Epithelial cell of prostate (primary cell): ENCODE data around the gene KLK8.

Source experiments
- DNase-seq: peaks from one replicate; pipeline ENCODE4 v3.0.0-alpha.2; 2011; ENCODE audit warnings: low read depth, low spot score
- H3K27ac ChIP-seq: fragments of 450-650 bp; 2 replicates; pipeline ENCODE4 v1.5.1; 2017; ENCODE audit warnings: mild to moderate bottlenecking

Gene KLK8, protein sequence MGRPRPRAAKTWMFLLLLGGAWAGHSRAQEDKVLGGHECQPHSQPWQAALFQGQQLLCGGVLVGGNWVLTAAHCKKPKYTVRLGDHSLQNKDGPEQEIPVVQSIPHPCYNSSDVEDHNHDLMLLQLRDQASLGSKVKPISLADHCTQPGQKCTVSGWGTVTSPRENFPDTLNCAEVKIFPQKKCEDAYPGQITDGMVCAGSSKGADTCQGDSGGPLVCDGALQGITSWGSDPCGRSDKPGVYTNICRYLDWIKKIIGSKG

GRCh38 chr19:51001515-51001914, at the start of gene KLK8:
KLK8 (minus strand) TSS chr19:51001604; CDS start chr19:51001167, 437 bp downstream.
- H3K27ac ChIP-seq = peak within 1 kb of the TSS; percentile 64
- no peak for DNase-seq

DNA sequence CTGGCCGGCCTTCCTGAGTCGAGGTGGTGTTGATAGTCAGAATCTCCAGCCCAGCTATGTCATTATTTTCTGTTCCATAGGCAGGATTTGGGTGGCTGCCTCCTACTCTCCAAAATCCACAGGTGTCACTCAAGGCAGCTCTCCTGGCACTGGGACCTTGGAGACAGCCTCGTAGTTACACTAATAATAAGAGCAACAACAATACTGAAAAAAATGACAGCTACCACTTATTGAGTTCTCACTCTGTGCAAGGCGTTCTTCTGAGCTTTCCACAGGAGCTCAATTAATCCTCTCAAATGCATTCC, 45.6 kb upstream of the KLK8 start:
- H3K27ac ChIP-seq = no peak overlapping the region
- DNase-seq = no peak

DNA sequence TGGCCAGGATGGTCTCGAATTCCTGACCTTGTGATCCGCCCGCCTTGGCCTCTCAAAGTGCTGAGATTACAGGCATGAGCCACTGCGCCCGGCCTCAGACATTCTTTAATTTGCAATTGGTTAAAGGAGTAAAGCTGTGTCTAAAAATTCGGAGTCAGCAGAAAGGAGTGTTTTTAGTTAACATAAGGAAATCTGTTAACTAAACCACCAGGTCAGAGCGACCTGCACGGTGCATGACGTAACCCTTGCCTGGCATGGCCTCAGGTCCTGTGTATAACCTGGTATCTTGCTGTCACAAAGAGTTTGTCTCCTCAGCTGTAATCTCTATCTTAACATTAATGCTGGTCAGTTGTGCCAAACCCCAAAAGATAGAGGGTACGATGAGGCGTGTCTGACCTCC, 42.9 kb upstream of the KLK8 start:
- no peak for DNase-seq
- no peak overlapping the region for H3K27ac ChIP-seq

DNA sequence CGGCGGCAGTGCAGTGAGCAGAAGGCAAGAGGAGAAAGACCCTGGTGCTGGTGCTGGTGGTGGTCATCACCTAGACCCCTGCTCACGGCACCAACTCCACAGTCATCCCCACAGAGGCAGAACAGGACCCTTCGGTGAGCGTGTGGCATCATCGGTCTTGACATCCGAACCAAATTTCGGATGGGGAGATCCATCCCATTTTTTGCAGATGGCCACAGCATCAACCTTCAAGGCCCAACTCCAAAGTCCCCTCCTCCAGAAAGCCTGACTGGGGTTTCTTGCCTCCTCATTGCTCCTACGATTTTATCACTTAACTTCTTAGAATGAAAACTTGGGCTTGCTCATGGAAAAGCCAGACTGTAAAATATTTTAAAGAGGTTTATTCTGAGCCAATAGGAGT, 42.1 kb upstream of the KLK8 start:
- DNase-seq = no peak
- H3K27ac ChIP-seq = no peak overlapping the region

DNA sequence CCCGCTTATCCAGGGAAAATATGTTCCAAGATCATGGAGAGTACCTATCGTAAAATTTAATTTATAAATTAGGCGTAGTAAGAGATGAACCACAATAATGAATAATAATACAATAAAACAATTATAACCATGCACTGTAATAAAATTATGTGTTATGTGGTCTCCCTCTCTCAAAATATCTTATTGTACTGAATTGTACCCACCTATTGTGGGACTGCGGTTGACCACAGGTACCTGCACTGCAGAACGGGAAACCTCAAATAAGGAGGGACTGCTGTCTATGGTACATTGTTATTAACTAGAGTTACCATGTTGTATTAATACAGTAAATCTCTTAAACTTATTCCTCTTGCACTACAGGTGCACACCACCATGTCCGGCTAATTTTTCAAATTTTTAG, 38.7 kb upstream of the KLK8 start:
- H3K27ac ChIP-seq = no peak overlapping the region
- DNase-seq = no peak

- no peak for DNase-seq
- no peak overlapping the region for H3K27ac ChIP-seq
Measured at GRCh38 chr19:51036519-51036918, 35.1 kb upstream of the KLK8 start.

DNA sequence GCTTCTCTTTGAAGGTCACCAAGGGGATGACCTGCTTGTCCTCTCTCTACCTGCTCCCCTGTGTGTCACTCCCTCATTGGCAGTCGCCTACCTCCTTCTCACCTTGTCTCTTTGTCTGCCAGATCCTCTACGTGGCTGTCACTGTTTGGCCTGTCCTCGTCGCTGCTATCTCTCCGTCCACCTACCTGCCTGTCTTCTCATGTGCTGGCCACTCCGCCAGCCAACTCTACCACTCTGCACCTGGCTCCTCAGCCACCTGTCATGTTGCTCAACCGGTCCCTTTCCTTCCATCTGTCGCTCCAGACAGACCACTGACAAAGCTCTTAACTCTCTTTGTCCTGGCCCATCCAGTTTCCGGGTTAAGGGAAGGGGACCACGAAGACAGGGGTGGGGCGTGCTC, 33.3 kb upstream of the KLK8 start, which contains the start of gene KLK12:
TSS of gene KLK12 (minus strand) at position 299 of the 400 bp plus-strand sequence. CDS start 381 bp downstream, outside the sequence.
- DNase-seq = no peak

DNA sequence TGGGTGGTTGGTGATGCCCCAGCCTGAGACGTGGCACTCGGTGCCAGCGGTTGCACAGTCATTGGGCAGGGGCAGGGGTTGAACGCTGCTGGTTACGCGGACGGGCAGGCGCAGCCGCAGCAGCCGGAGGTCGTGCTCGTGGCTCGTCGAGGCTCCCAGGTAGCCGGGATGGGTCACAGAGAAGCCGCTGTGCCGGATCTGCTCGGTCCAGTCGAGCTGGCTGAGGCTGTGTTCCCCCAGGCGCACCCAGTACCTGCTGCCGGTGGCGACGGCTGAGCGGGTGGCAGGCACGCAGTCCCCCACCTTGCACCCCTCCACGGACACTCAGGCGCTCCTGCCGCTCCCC, 30.4 kb upstream of the KLK8 start:
- no peak for DNase-seq
- H3K27ac ChIP-seq = no peak overlapping the region

More for the DNA sequence above, 33.3 kb upstream of the KLK8 start, which contains the start of gene KLK12:
- H3K27ac ChIP-seq = peak within 1 kb of the TSS; percentile 41

DNA sequence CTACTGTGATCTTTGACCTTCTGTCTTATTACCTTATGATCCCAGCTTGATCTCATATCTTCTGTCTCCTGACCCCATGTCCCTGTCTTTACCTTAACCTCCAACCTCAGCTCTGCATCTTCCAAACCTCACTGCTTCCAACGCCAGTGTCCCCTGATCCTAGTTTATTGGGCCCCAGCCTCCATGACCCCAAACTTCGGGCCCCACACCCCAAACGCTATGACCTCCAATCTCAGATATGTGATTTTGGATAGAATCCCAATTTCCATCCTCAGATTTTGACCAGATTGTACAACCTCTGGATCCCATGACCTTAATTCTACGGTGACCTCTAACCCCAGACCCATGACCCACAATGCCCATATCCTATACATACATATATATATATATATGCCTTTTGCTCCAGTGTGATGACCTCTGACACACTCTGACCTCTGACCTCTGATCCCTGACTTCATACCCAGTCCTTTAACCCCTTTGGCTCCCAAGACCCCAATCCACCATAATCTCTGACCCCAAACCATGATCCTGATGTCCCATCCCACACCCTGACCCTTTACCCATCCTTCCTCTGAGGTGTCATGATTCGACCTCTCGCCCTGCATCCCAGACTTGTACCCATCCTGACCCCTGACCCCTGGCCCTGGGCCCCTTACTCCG, 29.9 kb upstream of the KLK8 start:
- DNase-seq = no peak
- no peak overlapping the region for H3K27ac ChIP-seq

GRCh38 chr19:51030631-51031030, 29.2 kb upstream of the KLK8 start:
- no peak overlapping the region for H3K27ac ChIP-seq
- no peak for DNase-seq

- DNase-seq = no peak
- H3K27ac ChIP-seq = no peak overlapping the region
Measured at GRCh38 chr19:51029718-51030117, 28.3 kb upstream of the KLK8 start.

DNA sequence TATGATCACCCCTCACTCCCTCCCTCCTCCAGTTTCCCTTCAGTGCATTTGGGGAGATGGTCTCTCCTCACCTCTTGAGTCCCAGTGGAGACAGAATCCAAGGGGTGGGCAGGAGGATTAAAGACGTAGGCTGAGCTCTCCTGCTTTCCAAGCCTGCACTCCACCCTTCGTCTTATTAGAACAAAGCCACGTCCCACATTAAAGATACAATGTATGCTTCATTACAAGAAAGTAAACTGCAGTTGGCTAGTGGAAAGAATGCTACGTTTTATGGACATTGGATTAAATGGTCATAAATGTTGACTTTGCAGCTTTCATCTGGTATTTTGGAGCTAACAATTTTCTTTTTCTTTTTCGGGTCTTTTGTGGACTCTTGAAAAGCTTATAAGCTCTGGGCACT, 26.5 kb upstream of the KLK8 start:
- no peak for DNase-seq
- H3K27ac ChIP-seq = peak overlapping the region; percentile 86

DNA sequence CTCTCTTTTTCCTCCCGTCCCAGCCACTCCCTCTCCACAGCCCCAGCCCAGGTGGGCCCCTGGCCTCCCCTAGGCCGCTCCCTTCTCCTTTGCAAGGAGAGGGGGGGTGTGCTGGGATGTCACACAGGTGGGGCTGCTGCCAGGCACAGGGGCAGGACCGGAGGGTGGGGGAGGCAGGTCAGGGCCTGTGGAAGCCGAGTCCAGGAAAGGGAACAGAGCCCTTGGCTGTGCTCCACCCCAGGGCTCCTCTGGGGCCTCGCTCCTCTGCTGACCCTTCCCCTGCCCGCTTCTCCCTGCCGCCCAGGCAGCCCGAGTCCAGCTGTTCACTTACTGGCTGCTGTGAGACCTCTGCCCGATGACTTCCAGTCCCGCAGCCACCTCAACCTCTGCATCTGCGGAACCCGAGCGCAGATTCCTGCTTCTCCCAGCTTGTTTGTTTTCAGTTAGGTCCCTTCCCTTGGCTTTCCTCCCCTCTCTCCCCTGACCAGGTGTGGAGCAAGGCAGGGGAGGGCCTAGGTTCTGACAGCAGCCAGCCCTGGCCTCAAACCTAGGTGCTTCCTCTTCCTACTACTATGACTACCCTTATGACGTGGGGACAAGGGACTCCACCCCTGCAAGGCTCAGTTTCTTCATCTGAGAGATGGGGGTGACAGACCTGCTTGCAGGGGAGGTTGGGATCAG, 25.9 kb upstream of the KLK8 start:
- DNase-seq = no peak
- H3K27ac ChIP-seq = peak overlapping the region; percentile 86

DNA sequence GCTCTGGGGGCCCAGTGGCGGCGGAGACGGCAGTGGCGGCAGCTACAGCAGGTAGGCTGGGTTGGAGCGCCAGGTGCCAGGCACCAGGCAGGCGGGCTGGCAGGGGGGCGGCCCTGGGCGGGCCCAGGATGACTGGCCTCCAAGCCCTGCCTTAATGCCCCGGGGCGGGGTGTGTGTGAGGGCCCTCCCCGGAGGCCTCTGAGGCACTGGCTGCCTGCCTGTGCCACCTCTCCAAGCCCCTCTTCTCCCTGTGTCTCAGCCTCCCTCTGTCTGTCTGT, 25.1 kb upstream of the KLK8 start, which contains the start of gene KLK11:
TSS of gene KLK11 (minus strand) at position 63 of the 278 bp plus-strand sequence. CDS start 985 bp downstream, outside the sequence.
- no peak for DNase-seq
- H3K27ac ChIP-seq = peak within 1 kb of the TSS; percentile 86

- no peak for DNase-seq
- peak overlapping the region; percentile 86 for H3K27ac ChIP-seq
Measured at GRCh38 chr19:51025809-51026553, 24.6 kb upstream of the KLK8 start.

DNA sequence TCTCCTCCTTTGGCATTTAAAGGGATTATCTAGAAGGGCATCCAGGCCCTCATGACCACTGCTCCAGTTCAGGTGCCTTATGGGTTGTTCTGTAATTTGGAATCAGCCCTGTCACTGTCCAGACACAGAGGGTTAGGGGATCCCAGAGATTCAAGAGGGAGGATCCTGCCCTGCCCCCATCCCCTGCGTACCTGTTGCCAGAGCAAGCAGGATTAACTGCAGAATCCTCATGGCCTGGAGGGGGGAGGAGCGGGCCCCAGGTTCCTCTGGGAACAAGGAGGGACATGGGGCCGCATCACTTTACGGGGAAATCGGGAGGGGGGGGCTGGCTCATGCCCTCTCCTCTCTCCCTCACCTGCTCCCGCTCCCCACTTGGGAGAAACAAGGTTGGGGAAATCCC, 24.0 kb upstream of the KLK8 start:
- H3K27ac ChIP-seq = peak overlapping the region; percentile 86
- no peak for DNase-seq

- DNase-seq = no peak
- H3K27ac ChIP-seq = peak overlapping the region; percentile 86
Measured at GRCh38 chr19:51024924-51025323, 23.5 kb upstream of the KLK8 start.

DNA sequence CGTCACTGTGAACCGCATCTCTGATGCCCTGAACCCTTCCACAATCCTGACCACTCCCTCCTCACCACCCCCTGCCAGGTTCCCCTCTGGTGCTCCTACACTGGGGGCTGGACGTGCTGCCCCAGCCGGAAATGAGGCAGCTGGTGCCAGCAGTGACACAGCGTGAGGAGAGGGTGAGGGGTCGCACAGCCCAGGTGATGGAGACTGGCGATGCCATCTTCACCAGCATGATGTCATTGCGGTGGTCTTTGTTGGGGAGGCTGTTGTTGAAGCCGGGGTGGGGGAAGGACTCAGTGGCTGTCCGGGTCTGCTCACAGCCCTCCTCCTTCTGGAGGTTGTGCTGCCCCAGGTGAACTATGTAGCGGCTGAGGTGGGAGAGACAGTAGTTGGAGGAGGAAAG, 22.5 kb upstream of the KLK8 start:
- no peak for DNase-seq
- H3K27ac ChIP-seq = peak overlapping the region; percentile 86

DNA sequence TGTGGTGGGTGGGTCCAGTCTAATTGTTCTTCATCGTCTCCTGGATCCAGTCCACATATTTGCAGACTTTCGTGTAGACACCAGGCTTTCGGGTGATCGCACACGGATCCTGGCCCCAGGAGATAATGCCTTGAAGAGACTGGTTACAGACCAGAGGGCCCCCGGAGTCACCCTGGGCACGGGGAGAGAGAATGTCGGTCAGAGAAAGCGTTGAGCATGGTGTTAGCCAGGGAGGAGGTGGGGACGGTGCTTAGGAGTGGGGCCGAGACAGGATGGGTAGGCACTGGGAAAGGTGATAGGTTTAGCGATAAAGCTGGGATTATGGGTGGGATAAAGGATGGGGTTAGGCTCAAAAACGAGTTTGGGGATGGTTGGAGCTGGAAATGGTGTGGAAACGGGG, 21.1 kb upstream of the KLK8 start:
- DNase-seq = no peak
- peak overlapping the region; percentile 92 for H3K27ac ChIP-seq

- H3K27ac ChIP-seq = peak overlapping the region; percentile 92
- DNase-seq = no peak
Measured at GRCh38 chr19:51020988-51021651, 19.7 kb upstream of the KLK8 start.

DNA sequence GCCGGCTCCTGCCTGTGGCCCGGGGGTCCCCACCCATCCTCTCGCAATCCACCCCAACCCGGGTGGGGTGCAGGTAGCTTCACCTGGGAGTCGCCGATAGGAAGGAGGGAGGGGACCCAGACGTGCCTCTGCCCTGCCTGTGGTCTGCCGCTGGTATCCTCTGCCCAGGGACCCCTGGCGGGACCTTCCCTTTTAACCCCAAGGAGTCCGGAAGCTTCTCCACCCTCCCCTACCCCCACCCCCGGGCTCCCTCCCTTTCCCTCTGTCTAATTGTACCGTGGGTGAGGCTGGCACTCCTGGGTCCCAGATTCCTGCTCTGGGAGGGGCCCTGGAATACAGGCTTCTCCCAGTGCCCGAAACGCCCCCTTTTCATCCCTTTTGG, 18.1 kb upstream of the KLK8 start, which contains the start of gene KLK10:
TSS of gene KLK10 (minus strand) at position 166 of the 382 bp plus-strand sequence. CDS start 579 bp downstream, outside the sequence.
- no peak for DNase-seq
- peak within 1 kb of the TSS; percentile 92 for H3K27ac ChIP-seq
